Duodenal mucosa (tissue), 2 donors: ENCODE results near the gene KAT8.

ENCODE experiments used
- H3K27ac ChIP-seq: one replicate; pipeline ENCODE4 v1.7.0; 2013; ENCODE audit warnings: low read depth, low read length
- H3K27me3 ChIP-seq, 2 donors: one replicate each; pipeline ENCODE4 v1.7.0; 2013; ENCODE audit warnings: low read length in 2 of 2, control low read depth in 1 of 2; ENCODE audit not compliant: insufficient read depth in 2 of 2, control insufficient read depth in 1 of 2
- H3K36me3 ChIP-seq, 2 donors: one replicate each; pipeline ENCODE4 v1.7.0; 2013; ENCODE audit warnings: low read length in 2 of 2, control low read depth in 1 of 2; ENCODE audit not compliant: insufficient read depth in 2 of 2, control insufficient read depth in 1 of 2
- H3K4me1 ChIP-seq, 2 donors: one replicate each; pipeline ENCODE4 v1.7.0; 2013; ENCODE audit warnings: low read length in 2 of 2, control low read depth in 1 of 2; ENCODE audit not compliant: insufficient read depth in 2 of 2, control insufficient read depth in 1 of 2
- H3K4me3 ChIP-seq, 2 donors: one replicate each; pipeline ENCODE4 v1.7.0; 2013; ENCODE audit warnings: low read length in 2 of 2, low read depth in 1 of 2
- H3K9ac ChIP-seq, 2 donors: one replicate each; pipeline ENCODE4 v1.7.0; 2013; ENCODE audit warnings: low read length in 2 of 2, low read depth in 1 of 2
- H3K9me3 ChIP-seq, 2 donors: one replicate each; pipeline ENCODE4 v1.7.0; 2013; ENCODE audit warnings: low read length in 2 of 2, control low read depth in 1 of 2; ENCODE audit not compliant: control insufficient read depth in 1 of 2

The KAT8 gene

DNA sequence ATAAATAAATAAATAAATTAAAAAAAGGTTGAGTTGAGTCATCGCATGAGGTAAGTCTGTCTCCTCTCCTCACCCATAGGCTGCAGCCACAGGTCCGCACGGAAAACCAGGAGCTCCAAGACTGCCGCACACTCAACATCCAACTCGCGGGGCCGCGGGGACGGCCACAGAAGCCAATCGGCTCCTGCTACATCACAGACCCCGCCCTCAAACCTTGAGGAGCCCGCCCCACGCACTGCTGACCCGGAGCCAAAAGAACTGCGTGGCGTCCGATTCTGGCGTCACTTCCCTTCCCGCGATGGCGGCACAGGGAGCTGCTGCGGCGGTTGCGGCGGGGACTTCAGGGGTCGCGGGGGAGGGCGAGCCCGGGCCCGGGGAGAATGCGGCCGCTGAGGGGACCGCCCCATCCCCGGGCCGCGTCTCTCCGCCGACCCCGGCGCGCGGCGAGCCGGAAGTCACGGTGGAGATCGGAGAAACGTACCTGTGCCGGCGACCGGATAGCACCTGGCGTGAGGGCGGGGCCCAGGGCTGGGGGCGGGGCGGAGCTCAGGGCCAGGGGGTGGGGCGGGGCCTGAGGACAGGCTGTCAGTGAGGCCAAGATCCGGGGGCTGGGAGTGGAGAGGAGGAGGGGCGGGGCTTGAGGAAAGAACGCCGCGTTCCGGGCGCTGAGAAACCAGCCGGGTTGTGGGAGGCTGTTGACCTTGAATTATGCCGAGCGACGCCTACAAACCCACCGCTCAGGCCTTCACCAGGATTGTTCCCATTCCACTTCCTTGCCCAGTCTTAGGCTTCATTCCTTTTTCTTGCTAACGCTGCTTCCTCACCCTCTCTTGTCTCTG, at the start of gene KAT8:
KAT8 (plus strand) TSS at position 281 of the 839 bp plus-strand sequence; CDS start at position 299, 18 bp downstream.
- peak within 1 kb of the TSS; percentile 77 to 91 for H3K4me3 ChIP-seq
- H3K9me3 ChIP-seq, result no peaks in the 10 kb centered on the region
- H3K9ac ChIP-seq, result peak within 1 kb of the TSS; percentile 80 to 95
- H3K4me1 ChIP-seq, result peaks cover 25 to 30% of the 10 kb centered on the region in 2 donors
- H3K36me3 ChIP-seq, result peaks cover 16 to 34% of the 10 kb centered on the region in 2 donors
- peak within 1 kb of the TSS; percentile 97 for H3K27ac ChIP-seq
- H3K27me3 ChIP-seq, result no peaks in the 10 kb centered on the region

DNA sequence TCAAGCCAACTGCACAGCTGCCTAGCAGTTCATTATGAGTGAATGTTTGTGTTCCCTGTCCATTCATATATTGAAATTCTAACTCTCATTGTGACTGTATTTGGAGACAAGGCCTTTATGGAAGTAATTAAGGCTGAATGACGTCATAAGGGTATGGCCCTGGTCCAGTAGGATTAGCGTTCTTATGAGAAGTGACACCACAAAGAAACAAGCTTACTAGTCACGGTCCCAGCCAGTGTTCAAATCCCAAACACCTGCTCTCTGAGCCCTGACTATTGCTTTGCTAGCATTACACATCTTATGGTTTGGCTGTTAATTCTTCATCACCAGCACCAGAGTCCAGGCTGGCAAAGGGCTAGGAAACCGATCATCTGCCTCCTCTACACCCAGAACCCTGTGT, 45.6 kb upstream of the KAT8 start:
- no peaks in the 10 kb centered on the region for H3K9me3 ChIP-seq
- H3K27me3 ChIP-seq, result no peaks in the 10 kb centered on the region
- H3K4me1 ChIP-seq, result peaks cover 18 to 24% of the 10 kb centered on the region in 2 donors
- peak overlapping the region; percentile 100 for H3K4me3 ChIP-seq
- peaks cover 9% of the 10 kb centered on the region in 2 donors for H3K36me3 ChIP-seq
- peak overlapping the region; percentile 92 to 95 for H3K9ac ChIP-seq
- H3K27ac ChIP-seq, result no peak overlapping the region

GRCh38 chr16:31072540-31073141, 44.8 kb upstream of the KAT8 start:
- no peak overlapping the region for H3K27ac ChIP-seq
- H3K9ac ChIP-seq, result peak overlapping the region; percentile 92 to 95
- H3K4me3 ChIP-seq, result peak overlapping the region; percentile 100
- H3K4me1 ChIP-seq, result peaks cover 18 to 24% of the 10 kb centered on the region in 2 donors
- H3K9me3 ChIP-seq, result no peaks in the 10 kb centered on the region
- H3K36me3 ChIP-seq, result peaks cover 15 to 17% of the 10 kb centered on the region in 2 donors
- no peaks in the 10 kb centered on the region for H3K27me3 ChIP-seq

DNA sequence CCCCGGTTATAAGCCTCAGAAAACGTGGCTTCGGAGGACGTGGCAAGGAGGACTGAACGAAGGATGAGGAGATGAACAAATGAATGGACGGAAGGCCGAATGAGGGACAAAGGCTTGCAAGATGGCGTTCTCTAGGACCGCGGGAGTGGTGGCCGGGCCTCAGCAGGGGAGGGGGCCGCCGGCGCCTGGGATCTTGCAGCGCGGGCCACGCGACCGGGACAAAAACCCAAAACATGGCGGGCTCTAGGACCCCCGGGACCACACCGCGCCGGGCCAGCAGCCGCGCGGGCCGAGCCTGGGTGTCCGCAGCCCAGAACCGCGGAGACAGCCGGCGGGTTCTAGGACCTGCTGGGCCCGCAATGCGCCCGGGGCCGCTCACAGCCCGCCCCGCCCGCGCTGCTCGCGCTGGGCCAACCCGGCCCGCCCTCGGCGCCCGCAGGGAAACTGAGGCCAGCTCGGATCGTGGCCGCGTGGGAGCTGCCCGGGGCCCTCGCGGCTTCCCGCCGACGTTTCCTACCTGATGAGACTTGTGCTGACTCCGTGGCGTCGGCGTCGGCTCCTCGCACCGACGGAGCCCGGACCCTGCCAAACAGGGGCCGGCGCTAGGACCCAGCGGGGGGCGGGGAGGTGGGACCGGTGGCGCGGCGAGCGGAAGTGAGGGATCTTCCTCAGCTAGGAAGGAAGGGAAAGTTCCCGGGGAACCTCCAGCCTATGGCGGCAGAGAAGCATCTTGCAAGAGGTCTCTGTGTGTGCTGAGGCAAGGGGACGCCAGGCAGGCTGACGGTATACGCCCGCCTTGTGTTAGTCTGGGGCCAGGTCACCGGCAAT, 44.1 kb upstream of the KAT8 start:
- Histone ChIP-seq H3K27me3 (no peaks in the 10 kb centered on the region), H3K9me3 (no peaks in the 10 kb centered on the region), H3K9ac (peak overlapping the region; percentile 92 to 95), H3K36me3 (peaks cover 22 to 24% of the 10 kb centered on the region in 2 donors), H3K4me3 (peak overlapping the region; percentile 100), H3K27ac (peak overlapping the region; percentile 82), H3K4me1 (peaks cover 18 to 24% of the 10 kb centered on the region in 2 donors)

- H3K9me3 ChIP-seq, result no peaks in the 10 kb centered on the region
- H3K36me3 ChIP-seq, result peaks cover 30 to 32% of the 10 kb centered on the region in 2 donors
- peak within 1 kb of the TSS; percentile 100 for H3K4me3 ChIP-seq
- peak within 1 kb of the TSS; percentile 85 for H3K27ac ChIP-seq
- no peaks in the 10 kb centered on the region for H3K27me3 ChIP-seq
- peak within 1 kb of the TSS; percentile 92 to 95 for H3K9ac ChIP-seq
- H3K4me1 ChIP-seq, result peaks cover 18 to 24% of the 10 kb centered on the region in 2 donors
Observed at GRCh38 chr16:31073970-31074813, 43.3 kb upstream of the KAT8 start, which contains the start of the genes ZNF646 and ZNF668. Gene ZNF646, plus strand, starts transcription at chr16:31074422. Its CDS starts 1,903 bp downstream, at chr16:31076325. Gene ZNF668, minus strand, starts transcription at chr16:31074240. Its CDS starts 9,781 bp downstream, at chr16:31064459.

DNA sequence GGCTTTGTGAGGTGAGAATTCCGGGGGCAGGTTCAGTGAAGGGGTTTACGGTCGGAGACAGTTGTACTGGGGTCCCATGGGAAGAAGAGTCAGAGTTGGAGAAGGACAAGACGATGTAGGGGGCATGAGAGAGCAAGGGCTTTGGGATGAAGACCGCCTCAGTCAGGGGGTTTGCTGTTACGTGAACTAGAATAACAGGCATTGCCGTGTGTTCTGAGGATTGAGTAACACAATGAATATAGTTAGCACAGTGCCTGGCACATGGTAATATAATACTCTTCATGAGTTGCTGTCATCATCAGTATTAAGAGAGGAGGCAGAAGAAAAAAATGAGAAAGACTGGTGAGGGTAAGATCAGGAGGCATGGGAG, 42.7 kb upstream of the KAT8 start:
- peak overlapping the region; percentile 85 for H3K27ac ChIP-seq
- H3K4me1 ChIP-seq, result peaks cover 18 to 24% of the 10 kb centered on the region in 2 donors
- H3K9me3 ChIP-seq, result no peaks in the 10 kb centered on the region
- peak overlapping the region; percentile 92 to 95 for H3K9ac ChIP-seq
- no peaks in the 10 kb centered on the region for H3K27me3 ChIP-seq
- H3K4me3 ChIP-seq, result peak overlapping the region; percentile 100
- H3K36me3 ChIP-seq, result peaks cover 30 to 38% of the 10 kb centered on the region in 2 donors

- Histone ChIP-seq H3K9me3 (no peaks in the 10 kb centered on the region), H3K4me3 (no peak overlapping the region), H3K27ac (no peak overlapping the region), H3K4me1 (peaks cover 18 to 24% of the 10 kb centered on the region in 2 donors), H3K36me3 (peaks cover 38 to 53% of the 10 kb centered on the region in 2 donors), H3K9ac (no peak overlapping the region), H3K27me3 (no peaks in the 10 kb centered on the region)
Observed at GRCh38 chr16:31076319-31076718, 41.1 kb upstream of the KAT8 start.

- Histone ChIP-seq H3K9ac (no peak overlapping the region), H3K9me3 (no peaks in the 10 kb centered on the region), H3K27me3 (no peaks in the 10 kb centered on the region), H3K4me3 (no peak overlapping the region), H3K36me3 (peaks cover 38 to 59% of the 10 kb centered on the region in 2 donors), H3K4me1 (peaks cover 13 to 20% of the 10 kb centered on the region in 2 donors), H3K27ac (no peak overlapping the region)
Observed at GRCh38 chr16:31077024-31077423, 40.4 kb upstream of the KAT8 start.
